ENCODE results near the gene SUCLG2.
"Not testable (repeated sequence)": the region's sequence is repeated elsewhere in the genome, so short reads cannot be mapped to it uniquely, and the experiment has no call there.

The SUCLG2 gene

DNA sequence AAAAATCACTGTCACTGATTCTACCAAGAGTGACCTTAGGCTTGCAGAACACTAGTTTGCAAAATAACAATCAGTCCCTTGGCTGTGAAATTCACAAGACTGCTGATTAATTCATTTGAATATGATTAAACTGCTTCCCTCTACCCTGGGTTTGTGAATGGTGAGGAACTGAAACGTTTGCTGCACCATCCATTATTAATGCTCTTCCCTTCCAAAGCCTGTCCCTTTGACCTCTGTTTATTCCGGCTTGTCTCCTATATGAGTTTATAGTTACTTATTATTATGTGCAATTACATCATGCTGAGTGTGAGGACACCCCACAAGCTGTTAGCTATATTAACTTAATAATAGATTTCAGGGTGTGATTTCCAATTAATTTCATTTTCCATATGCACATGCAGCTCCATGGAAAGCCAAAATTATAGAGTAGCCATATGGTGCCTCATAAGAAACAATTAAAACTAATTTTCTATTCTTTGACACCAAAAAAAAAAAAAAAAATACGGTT lies 96.5 kb downstream of the SUCLG2 start:
- no peaks in the 10 kb centered on the region for H3K4me1 ChIP-seq (ENCODE audit: insufficient read depth, low read length)
- no peaks in the 10 kb centered on the region for H3K36me3 ChIP-seq (ENCODE audit: insufficient read depth, low read length)
- H3K9me3 ChIP-seq (ENCODE audit: low read length): no peaks in the 10 kb centered on the region
- no peaks in the 10 kb centered on the region for H3K27me3 ChIP-seq (ENCODE audit: control insufficient read depth in 1 of 2, insufficient read depth in 2 of 2, low read length in 2 of 2)
- H3K4me3 ChIP-seq (ENCODE audit: low read depth in 1 of 2, low read length in 2 of 2): no peak overlapping the region
- H3K27ac ChIP-seq (ENCODE audit: low read depth, low read length): no peak overlapping the region
- no peak overlapping the region for H3K9ac ChIP-seq (ENCODE audit: low read length)

DNA sequence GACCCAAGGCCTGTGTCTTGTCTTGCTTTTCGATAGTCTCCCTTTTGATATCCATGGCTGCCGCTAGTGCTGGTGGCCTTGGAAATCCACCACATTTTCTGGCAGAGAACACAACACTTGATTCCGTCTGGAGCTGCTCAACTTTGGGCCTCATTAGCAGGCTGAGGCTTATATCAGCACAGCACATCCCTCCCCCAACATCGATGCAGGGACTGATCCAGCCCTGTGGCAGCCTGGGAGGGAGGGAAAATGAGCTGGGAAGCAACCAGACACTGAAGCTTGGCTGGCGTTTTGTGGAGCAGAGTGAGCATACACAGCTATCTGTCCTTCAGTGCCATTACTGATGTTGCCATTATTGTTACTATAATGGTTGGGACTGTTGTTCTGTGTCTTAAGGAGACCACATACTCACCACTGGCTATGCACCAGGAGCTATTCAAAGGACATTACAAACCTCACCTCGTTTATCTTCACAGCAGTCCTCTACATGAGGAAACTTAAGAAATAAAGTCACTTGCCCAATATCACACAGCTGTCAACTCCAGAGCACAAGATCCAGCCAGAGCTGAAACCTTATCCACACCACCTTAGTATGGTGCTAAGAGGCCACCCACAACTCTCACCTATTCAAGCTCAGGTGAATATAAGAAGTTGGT lies 102.9 kb downstream of the SUCLG2 start:
- H3K27ac ChIP-seq (ENCODE audit: low read depth, low read length): no peak overlapping the region
- H3K9ac ChIP-seq (ENCODE audit: low read length): no peak overlapping the region
- no peaks in the 10 kb centered on the region for H3K36me3 ChIP-seq (ENCODE audit: insufficient read depth, low read length)
- no peaks in the 10 kb centered on the region for H3K4me1 ChIP-seq (ENCODE audit: insufficient read depth, low read length)
- H3K4me3 ChIP-seq (ENCODE audit: low read depth in 1 of 2, low read length in 2 of 2): no peak overlapping the region
- H3K9me3 ChIP-seq (ENCODE audit: low read length): no peaks in the 10 kb centered on the region
- no peaks in the 10 kb centered on the region for H3K27me3 ChIP-seq (ENCODE audit: control insufficient read depth in 1 of 2, insufficient read depth in 2 of 2, low read length in 2 of 2)

DNA sequence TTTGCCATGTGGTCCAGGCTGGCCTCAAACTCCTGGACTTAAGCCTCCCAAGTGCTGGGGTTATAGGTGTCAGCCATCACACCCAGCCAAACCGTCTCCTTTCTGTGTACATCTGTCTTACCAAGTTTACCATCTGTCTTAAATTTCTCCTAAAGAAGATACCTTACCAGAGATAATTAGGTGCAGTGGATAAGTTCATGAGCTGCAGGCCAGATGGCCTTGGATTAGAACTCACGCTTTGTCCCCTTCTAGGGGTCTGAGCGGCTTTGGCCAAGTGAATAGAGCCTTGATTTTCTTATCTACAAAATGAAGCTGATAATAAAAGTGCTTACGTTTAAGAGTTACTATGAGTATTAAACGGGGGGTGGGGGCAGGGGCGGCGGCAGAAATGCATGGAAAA lies 103.9 kb downstream of the SUCLG2 start:
- Histone ChIP-seq H3K4me3 (ENCODE audit: low read depth in 1 of 2, low read length in 2 of 2) (no peak overlapping the region), H3K27ac (ENCODE audit: low read depth, low read length) (no peak overlapping the region), H3K27me3 (ENCODE audit: control insufficient read depth in 1 of 2, insufficient read depth in 2 of 2, low read length in 2 of 2) (no peaks in the 10 kb centered on the region)

DNA sequence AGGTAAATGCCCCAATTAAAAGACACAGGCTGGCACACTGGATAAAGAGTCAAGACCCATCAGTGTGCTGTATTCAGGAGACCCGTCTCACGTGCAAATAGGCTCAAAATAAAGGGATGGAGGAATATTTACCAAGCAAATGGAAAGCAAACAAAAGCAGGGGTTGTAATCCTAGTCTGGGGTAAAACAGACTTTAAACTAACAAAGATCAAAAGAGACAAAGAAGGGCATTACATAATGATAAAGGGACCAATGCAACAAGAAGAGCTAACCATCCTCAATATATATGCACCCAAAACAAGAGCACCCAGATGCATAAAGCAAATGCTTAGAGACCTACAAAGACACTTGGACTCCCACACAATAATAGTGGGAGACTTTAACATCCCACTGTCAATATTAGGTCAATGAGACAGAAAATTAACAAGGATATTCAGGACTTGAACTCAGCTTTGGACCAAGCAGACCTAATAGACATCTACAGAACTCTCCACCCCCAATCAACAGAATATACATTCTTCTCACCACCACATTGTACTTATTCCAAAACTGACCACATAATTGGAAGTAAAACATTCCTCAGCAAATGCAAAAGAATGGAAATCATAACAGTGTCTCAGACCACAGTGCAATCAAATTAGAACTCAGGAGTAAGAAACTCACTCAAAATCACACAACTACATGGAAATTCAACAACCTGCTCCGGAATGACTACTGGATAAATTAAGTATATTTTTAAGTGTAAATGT lies 111.7 kb downstream of the SUCLG2 start:
- not testable (repeated sequence) for H3K4me3 ChIP-seq (ENCODE audit: low read depth in 1 of 2, low read length in 2 of 2); H3K27me3 ChIP-seq (ENCODE audit: control insufficient read depth in 1 of 2, insufficient read depth in 2 of 2, low read length in 2 of 2); H3K9ac ChIP-seq (ENCODE audit: low read length); H3K36me3 ChIP-seq (ENCODE audit: insufficient read depth, low read length); H3K27ac ChIP-seq (ENCODE audit: low read depth, low read length); H3K4me1 ChIP-seq (ENCODE audit: insufficient read depth, low read length); H3K9me3 ChIP-seq (ENCODE audit: low read length)

More for the DNA sequence above, 103.9 kb downstream of the SUCLG2 start:
- H3K4me1 ChIP-seq (ENCODE audit: insufficient read depth, low read length): no peaks in the 10 kb centered on the region
- H3K9ac ChIP-seq (ENCODE audit: low read length): no peak overlapping the region
- no peaks in the 10 kb centered on the region for H3K36me3 ChIP-seq (ENCODE audit: insufficient read depth, low read length)
- H3K9me3 ChIP-seq (ENCODE audit: low read length): no peaks in the 10 kb centered on the region

DNA sequence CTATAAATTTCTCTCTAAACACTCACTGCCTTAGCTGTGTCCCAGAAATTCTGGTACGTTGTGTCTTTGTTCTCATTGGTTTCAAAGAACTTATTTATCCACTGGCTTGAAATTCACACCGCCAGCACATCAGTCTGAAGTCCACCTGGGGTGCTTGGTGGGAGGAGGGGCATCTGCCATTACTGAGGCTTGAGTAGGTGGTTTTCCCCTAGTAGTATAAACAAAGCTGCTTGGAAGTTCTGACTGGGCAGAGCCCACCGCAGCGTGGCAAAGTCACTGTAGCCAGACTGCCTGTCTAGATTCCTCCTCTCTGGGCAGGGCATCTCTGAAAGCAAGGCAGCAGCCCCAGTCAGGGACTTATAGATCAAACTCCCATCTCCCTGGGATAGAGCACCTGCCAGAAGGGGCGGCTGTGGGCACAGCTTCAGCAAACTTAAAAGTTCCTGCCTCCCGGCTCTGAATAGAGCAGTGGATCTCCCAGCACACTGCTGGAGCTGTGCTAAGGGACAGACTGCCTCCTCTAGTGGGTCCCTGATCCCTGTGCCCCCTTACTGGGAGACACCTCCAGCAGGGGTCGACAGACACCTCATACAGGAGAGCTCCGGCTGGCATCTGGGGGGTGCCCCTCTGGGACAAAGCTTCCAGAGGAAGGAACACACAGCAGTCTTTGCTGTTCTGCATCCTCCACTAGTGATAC lies 114.1 kb downstream of the SUCLG2 start:
- H3K9ac ChIP-seq (ENCODE audit: low read length): no peak overlapping the region
- H3K4me1 ChIP-seq (ENCODE audit: insufficient read depth, low read length): no peaks in the 10 kb centered on the region
- no peak overlapping the region for H3K27ac ChIP-seq (ENCODE audit: low read depth, low read length)
- H3K36me3 ChIP-seq (ENCODE audit: insufficient read depth, low read length): no peaks in the 10 kb centered on the region
- no peaks in the 10 kb centered on the region for H3K27me3 ChIP-seq (ENCODE audit: control insufficient read depth in 1 of 2, insufficient read depth in 2 of 2, low read length in 2 of 2)
- no peak overlapping the region for H3K4me3 ChIP-seq (ENCODE audit: low read depth in 1 of 2, low read length in 2 of 2)
- H3K9me3 ChIP-seq (ENCODE audit: low read length): no peaks in the 10 kb centered on the region

DNA sequence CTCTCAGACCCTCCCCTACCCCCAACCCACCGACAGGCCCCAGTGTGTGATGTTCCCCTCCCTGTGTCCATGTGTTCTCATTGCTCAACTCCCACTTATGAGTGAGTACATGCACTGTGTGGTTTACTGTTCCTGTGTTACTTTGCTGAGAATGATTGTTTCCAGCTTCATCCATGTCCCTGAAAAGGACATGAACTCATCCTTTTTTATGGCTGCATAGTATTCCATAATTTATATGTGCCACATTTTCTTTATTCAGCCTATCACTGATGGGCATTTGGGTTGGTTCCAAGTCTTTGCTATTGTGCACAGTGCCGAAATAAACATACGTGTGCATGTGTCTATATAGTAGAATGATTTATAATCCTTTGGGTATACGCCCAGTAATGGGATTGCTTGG lies 117.2 kb downstream of the SUCLG2 start:
- H3K27ac ChIP-seq (ENCODE audit: low read depth, low read length); H3K9ac ChIP-seq (ENCODE audit: low read length); H3K4me1 ChIP-seq (ENCODE audit: insufficient read depth, low read length); H3K27me3 ChIP-seq (ENCODE audit: control insufficient read depth in 1 of 2, insufficient read depth in 2 of 2, low read length in 2 of 2); H3K36me3 ChIP-seq (ENCODE audit: insufficient read depth, low read length); H3K9me3 ChIP-seq (ENCODE audit: low read length); H3K4me3 ChIP-seq (ENCODE audit: low read depth in 1 of 2, low read length in 2 of 2): not testable (repeated sequence)

DNA sequence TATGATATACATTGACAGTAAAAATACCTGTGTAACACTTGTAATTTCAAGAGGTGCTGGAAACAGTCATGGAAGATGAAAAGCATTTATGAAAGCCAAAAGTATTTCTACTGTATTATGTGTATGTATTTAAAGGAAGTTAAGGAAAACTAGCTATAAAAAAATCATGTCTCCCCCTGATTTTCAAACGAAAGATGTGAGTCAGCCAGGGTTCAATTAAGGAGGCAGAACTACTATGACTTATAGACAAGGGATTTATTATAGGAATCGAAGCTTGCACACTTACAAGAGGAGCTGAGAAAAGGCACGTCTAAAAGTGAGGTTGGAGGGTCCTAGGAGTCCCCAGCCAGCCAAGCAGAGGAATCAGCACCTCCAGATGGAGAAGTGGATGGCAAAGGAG lies 119.4 kb downstream of the SUCLG2 start:
- H3K27me3 ChIP-seq (ENCODE audit: control insufficient read depth in 1 of 2, insufficient read depth in 2 of 2, low read length in 2 of 2): no peaks in the 10 kb centered on the region
- H3K4me3 ChIP-seq (ENCODE audit: low read depth in 1 of 2, low read length in 2 of 2): no peak overlapping the region
- H3K9me3 ChIP-seq (ENCODE audit: low read length): no peaks in the 10 kb centered on the region
- H3K36me3 ChIP-seq (ENCODE audit: insufficient read depth, low read length): no peaks in the 10 kb centered on the region
- no peak overlapping the region for H3K9ac ChIP-seq (ENCODE audit: low read length)
- no peaks in the 10 kb centered on the region for H3K4me1 ChIP-seq (ENCODE audit: insufficient read depth, low read length)
- no peak overlapping the region for H3K27ac ChIP-seq (ENCODE audit: low read depth, low read length)

DNA sequence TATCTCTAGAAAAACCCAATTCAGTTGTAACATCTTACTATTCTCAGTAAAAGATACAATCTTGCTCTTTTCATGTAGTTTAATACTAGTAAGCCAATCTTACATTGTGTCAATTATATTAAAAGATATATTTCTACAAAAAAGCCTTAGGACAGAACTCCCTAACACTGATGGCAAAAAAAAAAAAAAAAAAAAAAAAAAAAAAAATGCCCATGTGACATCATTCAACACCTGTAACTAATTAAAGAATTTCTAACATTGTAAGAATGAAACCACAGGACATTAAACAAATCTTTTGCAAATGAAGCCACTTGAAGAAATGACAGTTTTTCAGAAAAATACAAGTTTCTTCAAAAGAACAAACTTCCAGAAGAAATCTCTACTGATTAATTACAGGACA lies 119.8 kb downstream of the SUCLG2 start:
- Histone ChIP-seq H3K27me3 (ENCODE audit: control insufficient read depth in 1 of 2, insufficient read depth in 2 of 2, low read length in 2 of 2) (no peaks in the 10 kb centered on the region), H3K36me3 (ENCODE audit: insufficient read depth, low read length) (no peaks in the 10 kb centered on the region), H3K27ac (ENCODE audit: low read depth, low read length) (no peak overlapping the region), H3K4me1 (ENCODE audit: insufficient read depth, low read length) (peaks cover 4% of the 10 kb centered on the region), H3K4me3 (ENCODE audit: low read depth in 1 of 2, low read length in 2 of 2) (no peak overlapping the region), H3K9ac (ENCODE audit: low read length) (no peak overlapping the region), H3K9me3 (ENCODE audit: low read length) (no peaks in the 10 kb centered on the region)

DNA sequence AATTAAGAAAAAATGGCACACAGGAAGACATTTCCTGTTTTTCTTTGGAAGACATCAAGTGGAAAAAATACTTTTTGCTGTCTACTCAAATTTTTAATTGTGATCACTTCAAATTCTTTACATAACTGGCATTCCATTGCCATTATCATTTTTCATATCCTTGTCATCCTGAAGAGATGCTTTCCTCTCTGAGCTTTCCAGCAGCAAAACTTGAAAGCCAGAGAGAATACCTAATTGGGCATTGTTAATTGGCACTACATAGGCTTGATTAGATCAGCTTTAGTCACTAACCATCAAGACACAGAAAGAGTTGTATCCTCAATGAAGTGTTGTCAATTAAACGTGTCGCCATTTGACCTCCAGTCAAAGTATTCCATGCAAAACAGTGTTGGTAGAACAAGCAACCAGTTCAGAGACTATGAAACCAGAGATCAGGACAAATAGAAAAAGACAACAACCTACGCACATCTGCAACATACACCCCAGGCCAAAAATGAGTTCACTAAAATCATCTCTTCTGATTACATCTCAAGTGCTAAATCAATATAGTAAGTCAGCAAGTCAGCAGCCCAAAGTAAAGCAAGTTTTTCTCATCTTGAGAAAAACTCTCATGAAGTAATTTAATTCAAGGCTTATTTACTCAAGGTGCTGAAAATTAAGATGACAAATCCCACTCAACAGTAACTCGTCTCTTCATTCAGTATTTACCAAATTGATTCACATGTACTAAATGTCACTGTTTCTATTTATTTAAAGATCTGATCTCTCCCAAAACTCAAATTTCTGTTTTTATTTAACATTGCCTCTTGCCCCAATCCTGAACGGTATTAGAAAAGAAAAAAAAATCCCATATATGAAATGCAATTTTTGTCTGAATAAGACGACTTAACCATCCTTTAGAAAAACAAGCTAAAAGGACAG lies 123.0 kb downstream of the SUCLG2 start:
- Histone ChIP-seq H3K36me3 (ENCODE audit: insufficient read depth, low read length) (peaks cover 7% of the 10 kb centered on the region), H3K9ac (ENCODE audit: low read length) (no peak overlapping the region), H3K27ac (ENCODE audit: low read depth, low read length) (no peak overlapping the region)

DNA sequence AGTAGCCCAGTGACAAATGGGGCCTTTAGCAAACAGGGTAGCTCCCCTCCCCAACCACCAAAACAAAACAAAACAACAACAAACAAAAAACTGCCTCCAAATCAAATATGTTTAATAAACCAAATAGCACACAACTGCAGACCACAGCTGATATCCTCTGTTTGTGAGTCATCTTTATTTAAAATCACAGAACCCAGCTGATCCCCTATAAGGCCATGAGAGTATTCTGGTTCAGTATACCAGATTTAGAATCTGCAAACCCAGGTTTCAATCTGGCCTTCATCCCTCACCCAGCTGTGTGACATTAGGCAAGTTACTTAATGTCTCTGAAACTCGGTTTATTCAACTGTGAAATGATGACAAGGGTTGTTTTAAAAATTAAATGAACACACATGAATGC lies 124.5 kb downstream of the SUCLG2 start:
- peaks cover 7% of the 10 kb centered on the region for H3K36me3 ChIP-seq (ENCODE audit: insufficient read depth, low read length)
- no peak overlapping the region for H3K27ac ChIP-seq (ENCODE audit: low read depth, low read length)
- H3K4me1 ChIP-seq (ENCODE audit: insufficient read depth, low read length): peaks cover 6% of the 10 kb centered on the region
- no peaks in the 10 kb centered on the region for H3K9me3 ChIP-seq (ENCODE audit: low read length)
- no peak overlapping the region for H3K9ac ChIP-seq (ENCODE audit: low read length)
- H3K4me3 ChIP-seq (ENCODE audit: low read depth in 1 of 2, low read length in 2 of 2): no peak overlapping the region
- no peaks in the 10 kb centered on the region for H3K27me3 ChIP-seq (ENCODE audit: control insufficient read depth in 1 of 2, insufficient read depth in 2 of 2, low read length in 2 of 2)

More for the DNA sequence above, 123.0 kb downstream of the SUCLG2 start:
- Histone ChIP-seq H3K4me3 (ENCODE audit: low read depth in 1 of 2, low read length in 2 of 2) (no peak overlapping the region), H3K4me1 (ENCODE audit: insufficient read depth, low read length) (peaks cover 6% of the 10 kb centered on the region), H3K27me3 (ENCODE audit: control insufficient read depth in 1 of 2, insufficient read depth in 2 of 2, low read length in 2 of 2) (no peaks in the 10 kb centered on the region), H3K9me3 (ENCODE audit: low read length) (no peaks in the 10 kb centered on the region)

DNA sequence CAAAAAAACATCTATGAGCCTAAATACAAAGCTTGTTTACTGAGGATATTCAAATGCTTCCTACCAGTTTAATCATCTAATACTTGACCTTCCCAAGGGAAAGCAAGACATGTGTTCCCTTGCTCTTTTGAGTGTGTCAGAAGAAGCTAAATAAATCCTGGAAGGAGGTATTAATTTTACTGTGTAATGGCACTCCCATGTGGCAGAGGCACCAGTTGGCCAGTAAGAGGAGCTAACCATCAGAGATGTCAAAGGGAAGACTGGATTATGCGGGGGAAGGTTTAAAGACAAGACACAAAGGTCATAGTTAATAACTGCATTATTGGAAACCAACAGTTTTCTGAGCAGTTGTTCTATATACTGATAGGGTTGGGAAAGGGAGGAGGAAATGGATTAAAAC lies 125.1 kb downstream of the SUCLG2 start:
- Histone ChIP-seq H3K27me3 (ENCODE audit: control insufficient read depth in 1 of 2, insufficient read depth in 2 of 2, low read length in 2 of 2) (no peaks in the 10 kb centered on the region), H3K9ac (ENCODE audit: low read length) (no peak overlapping the region), H3K4me1 (ENCODE audit: insufficient read depth, low read length) (peaks cover 6% of the 10 kb centered on the region), H3K4me3 (ENCODE audit: low read depth in 1 of 2, low read length in 2 of 2) (no peak overlapping the region), H3K27ac (ENCODE audit: low read depth, low read length) (no peak overlapping the region), H3K36me3 (ENCODE audit: insufficient read depth, low read length) (peaks cover 7% of the 10 kb centered on the region), H3K9me3 (ENCODE audit: low read length) (no peaks in the 10 kb centered on the region)

Measured in muscle layer of colon (tissue), 2 donors.